SIG-M5 (cell line): ENCODE measurements around the gene FGF2.
"Not testable (repeated sequence)": the region's sequence is repeated elsewhere in the genome, so short reads cannot be mapped to it uniquely, and the experiment has no call there.

Experiments
- DNase-seq: peaks from one replicate; lab custom pipeline; 2025; lab: John Stamatoyannopoulos, UW

FGF2 gene

GRCh38 chr4:122847931-122848330 lies 21.3 kb downstream of the FGF2 start:
- no peak for DNase-seq

DNA sequence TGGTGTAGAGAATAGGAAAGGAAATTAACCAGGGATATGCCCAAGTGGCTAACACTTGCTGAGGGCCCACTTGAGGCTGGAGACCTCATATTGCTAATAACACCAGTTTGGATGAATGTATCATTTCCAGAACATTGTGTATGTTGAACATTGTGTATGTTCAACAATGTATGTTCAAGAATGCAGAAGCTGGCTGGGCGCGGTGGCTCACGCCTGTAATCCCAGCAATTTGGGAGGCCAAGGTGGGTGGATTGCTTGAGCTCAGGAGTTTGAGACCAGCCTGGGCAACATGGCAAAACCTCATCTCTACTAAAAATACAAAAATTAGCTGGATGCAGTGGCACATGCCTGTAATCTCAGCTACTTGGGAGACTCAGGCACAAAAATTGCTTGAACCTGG lies 23.2 kb downstream of the FGF2 start:
- not testable (repeated sequence) for DNase-seq

GRCh38 chr4:122851568-122851967 lies 24.9 kb downstream of the FGF2 start:
- no peak for DNase-seq

DNA sequence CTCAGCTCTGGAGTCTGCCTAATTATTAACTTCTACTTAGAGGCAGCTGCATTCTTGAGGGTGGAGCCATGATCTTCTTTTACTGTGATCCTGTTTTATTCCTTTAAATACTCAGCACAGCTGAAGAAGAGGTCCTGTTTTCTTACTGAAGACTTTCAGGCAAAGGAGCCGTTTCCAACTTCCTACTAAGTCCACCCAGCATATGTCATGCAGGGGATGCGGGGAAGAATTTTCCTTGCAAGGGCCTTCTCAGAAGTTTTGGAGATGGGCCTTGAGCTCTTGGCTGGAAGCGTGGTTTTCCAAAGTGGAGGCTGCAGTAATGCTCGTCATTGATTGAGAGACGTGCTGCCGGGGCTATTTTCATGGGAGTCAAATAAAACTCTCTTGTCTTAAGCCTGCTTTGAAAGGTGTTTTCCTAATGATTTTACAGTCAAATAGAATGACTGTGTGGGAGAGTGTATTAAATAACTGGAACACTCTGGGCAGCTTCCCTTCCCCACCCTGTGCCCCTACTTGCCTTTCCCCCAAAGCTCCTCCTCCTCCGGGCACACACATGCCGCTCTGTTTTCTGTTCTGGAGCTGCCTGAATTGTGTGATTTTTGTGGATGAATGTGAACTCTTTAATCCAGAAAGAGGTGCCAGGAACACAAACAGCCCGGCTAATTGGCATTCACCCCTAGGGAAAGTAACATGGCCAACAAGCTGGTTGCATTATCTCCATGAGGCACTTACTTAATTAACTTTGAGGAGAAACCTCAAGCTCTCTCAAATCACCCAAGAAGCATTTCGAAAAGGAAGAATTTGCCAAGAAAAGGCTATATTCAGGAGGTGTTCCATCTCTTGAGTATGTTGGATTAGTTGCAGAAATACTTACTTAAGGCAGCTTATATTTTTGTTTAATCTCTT lies 28.1 kb downstream of the FGF2 start:
- no peak for DNase-seq

GRCh38 chr4:122855353-122855890 lies 28.8 kb downstream of the FGF2 start:
- no peak for DNase-seq

GRCh38 chr4:122857160-122857559 lies 30.5 kb downstream of the FGF2 start:
- DNase-seq, result no peak

DNA sequence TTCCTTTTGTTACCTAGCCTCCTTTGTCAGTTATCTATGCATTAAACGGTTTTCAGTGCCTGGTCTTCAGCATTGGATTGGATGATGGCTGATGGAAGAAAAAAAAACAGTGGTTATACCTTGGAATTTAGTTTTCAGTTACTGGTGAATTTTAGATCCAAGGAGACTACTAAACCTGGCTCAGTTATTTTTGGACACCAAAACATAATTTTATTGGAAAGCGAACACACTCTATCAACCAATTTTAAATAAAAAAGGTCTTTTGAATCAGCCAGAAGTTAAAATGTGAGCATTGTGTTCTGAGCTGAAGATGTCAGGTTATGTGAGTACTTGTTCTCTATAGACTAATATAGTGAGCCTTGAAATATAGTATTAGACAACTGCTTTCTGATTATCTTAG lies 32.1 kb downstream of the FGF2 start:
- DNase-seq, result no peak

DNA sequence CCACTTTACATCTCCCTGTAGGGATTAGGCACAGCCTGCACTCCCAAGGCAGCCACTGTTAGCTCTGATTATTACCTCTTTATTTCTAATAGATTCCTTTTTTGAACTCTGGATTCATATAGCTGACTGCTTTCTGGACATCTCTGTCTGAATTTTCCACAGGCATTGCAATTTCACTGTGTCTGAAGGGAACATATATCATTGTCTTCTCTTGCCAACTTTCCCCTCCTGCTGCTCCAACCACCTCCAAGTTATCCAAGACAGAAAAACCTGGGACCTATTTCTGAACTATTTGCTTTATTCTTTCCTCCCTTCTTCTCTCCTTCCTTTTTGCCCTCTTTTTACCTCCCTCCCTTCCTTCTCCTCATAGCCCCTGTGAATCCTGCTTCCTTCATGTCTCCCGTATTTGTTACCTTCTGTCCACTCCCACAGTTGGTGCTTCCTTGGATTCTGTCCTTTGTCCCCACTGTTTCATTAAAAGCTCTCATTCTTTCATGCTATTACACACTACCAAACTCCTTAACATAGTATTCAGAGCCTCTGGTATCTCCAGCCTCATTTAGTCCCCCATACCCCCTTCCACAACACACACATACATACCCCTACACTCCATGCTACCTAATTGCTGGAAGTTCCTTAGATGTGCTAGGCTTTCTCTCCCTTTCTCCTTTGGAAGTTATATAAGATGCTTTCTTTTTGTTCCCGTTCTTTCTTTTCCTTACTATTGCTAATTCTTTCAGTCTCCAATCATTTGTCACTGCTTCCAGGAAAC lies 34.7 kb downstream of the FGF2 start:
- DNase-seq, result no peak

DNA sequence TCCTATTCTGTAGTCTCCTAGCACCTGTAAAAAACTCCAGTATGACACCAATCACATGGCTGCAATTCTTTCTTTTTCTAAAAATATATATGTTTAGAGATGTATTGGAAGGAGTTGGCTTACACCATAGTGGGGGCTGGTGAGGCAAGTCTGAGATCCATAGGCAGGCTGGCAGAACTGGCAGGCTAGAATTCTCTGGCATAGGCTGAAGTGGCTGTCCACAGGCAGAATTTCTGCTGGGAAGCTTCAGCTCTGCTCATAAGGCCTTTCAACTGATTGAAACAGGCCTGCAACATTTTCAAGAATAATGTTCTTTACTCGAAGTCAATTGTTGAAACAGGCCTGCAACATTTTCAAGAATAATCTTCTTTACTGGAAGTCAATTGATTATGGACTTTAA lies 37.0 kb downstream of the FGF2 start:
- no peak for DNase-seq

DNA sequence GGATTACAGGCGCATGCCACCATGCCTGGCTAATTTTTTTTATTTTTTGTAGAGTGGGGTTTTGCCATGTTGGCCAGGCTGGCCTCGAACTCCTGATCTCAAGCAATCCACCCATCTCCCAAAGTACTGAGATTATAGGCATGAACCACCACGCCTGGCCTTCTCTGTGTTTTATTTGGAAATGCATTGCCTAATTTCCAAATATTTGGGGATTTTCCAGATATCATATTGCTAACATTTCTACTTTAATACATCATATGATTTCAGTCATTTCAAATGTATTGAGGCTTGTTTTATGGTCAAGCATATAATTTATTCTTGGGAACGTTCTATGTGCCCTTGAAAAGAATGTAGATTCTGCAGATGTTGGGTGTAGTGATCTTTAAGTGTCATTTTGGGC lies 38.8 kb downstream of the FGF2 start:
- DNase-seq, result no peak

GRCh38 chr4:122868235-122868634 lies 41.6 kb downstream of the FGF2 start:
- DNase-seq, result not testable (repeated sequence)

DNA sequence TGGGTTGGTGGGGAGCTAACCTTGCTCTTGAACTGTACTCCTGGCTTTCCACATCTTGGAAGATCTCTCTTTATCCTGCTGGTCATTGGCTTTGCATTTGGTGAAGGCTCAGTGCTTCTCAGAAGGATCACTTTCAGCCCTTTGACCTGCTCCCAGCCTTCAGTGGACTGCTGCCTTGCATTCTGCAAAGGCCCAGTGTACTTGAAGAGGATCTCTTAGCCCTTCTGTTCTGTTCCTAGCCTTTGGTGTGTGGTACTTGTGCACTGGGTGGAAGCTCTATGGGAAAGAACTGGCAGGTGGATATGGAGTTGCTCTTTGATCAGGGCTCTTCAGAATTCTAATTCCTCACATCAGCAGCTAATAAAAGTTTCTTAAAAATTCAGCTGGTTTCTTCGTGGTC lies 46.5 kb downstream of the FGF2 start:
- DNase-seq, result no peak

GRCh38 chr4:122873821-122874593 lies 47.4 kb downstream of the FGF2 start:
- DNase-seq, result no peak

DNA sequence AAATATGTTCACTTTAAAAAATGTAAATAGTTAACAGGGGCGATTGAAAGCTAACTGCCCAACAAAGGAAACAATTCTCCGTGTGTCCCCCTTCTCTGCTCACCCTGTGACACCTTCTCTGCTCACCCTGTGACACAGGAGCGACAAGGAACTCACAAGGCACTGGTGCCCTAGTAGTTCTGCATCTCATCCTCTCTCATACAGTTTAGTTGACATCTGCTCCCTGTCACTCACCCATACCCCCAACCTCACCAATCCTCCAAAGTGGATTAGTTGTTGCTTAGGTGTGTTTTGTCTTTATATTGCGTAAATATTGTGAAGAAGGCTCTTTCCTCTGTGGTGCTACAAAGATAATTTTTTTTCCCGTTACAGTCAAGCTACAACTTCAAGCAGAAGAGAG lies 49.3 kb downstream of the FGF2 start:
- DNase-seq, result no peak

- DNase-seq, result no peak
These were observed 49.8 kb downstream of the FGF2 start for GRCh38 chr4:122876456-122876855.

- DNase-seq, result no peak
These were observed 52.4 kb downstream of the FGF2 start for GRCh38 chr4:122879001-122879400.

- no peak for DNase-seq
These were observed 56.5 kb downstream of the FGF2 start for GRCh38 chr4:122882857-122883735.

- DNase-seq, result no peak
These were observed 57.9 kb downstream of the FGF2 start for GRCh38 chr4:122884499-122884898.

GRCh38 chr4:122889726-122890125 lies 63.1 kb downstream of the FGF2 start:
- DNase-seq, result no peak

- no peak for DNase-seq
These were observed 63.6 kb downstream of the FGF2 start for GRCh38 chr4:122890147-122890795.

DNA sequence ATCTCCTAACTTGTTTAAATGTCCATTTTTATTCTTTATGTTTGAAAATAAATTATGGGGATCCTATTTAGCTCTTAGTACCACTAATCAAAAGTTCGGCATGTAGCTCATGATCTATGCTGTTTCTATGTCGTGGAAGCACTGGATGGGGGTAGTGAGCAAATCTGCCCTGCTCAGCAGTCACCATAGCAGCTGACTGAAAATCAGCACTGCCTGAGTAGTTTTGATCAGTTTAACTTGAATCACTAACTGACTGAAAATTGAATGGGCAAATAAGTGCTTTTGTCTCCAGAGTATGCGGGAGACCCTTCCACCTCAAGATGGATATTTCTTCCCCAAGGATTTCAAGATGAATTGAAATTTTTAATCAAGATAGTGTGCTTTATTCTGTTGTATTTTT lies 68.2 kb downstream of the FGF2 start:
- DNase-seq, result no peak
